DMS114 treated with DMSO at 0.1 percent for 48 hours (cell line): ENCODE data around the gene PAXIP1.

Experiments used
- DNase-seq: peaks from one replicate; lab custom pipeline; 2025; ENCODE audit not compliant: unreplicated experiment; lab: John Stamatoyannopoulos, UW

Gene PAXIP1

DNA sequence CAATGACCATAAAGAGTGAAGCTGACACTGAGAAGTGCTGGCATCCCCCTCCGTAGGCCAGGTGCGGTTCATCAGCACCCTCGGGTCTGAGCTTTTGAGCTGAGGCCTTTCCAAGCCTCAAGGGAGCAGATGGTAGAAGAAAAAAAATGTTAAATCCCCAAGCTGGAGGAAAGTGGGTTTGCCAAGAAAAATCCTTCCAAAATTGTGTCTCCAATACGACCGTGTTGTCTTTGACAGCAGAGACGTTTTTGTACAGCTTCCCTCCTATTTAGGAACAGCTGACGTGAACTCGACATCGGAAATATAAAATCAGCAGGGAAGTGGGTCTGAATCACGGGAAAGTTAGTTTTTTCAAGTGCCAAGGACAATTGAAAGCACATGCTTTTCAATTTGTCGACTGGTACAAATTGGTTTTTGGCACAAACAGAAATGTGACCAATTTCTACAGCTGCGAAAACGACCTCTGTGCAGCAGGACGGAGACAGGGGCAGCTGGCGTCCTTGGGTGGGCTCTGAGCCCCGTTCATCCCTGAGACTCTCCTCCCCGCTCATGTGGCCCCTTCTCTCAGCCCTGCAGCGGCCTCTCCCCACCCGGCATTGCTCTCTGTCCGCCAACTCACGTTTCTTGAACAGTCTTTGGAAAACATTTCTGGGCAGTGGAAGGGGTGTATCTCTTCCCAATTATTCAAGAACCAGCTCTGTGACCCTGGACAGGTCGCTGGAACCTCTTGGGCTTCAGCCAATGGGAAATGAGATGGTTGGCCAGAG lies 89.9 kb downstream of the PAXIP1 start:
- no peak for DNase-seq

DNA sequence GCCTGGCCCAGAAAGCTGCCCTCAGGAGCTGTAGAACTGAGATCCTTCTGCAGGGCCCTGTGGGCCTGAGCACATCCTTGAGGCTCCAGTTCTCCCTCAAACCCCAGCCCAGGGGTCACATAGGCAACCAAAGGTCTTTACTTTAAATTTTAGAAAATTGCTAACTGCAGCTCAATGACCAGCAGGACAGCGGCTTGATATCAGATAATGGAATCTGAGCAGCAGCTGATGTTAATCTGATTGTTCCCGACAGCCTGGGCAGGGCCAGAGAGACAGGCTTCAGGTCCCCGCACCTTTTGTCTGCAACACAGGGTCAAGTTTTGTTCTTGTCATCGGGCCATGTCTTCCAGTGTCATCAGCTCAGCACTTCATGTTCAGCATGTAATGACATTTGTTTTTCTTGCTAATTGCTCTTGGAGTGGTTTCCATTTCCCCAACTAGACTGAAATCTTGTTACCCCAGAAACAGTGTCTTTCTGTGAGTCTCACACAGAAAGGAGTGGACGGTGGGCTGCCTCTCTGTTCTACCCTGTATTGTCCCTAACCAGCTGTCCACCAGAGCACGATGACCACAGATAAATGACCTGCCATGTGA lies 91.0 kb downstream of the PAXIP1 start:
- DNase-seq = no peak

- DNase-seq = no peak
Observed at GRCh38 chr7:154911411-154911810, 91.5 kb downstream of the PAXIP1 start.

DNA sequence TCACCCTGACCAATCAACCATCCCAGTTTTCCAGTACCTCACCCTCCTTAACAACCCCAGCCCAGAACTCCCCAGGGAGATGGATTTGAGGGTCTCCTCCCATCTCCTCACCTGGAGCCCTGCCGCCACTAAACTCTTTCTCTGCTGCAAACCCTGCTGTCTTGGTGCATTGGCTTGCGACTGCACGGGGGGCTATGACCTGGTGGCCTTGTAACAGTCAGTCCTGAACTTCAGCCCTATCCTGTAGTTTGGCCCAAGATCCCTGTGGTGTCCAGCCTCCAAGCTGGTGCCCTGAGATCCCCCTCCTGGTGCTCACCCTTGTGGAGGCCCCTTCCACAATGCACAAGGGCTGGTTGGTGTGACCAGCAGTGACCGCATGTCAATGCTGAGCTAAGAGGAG lies 91.9 kb downstream of the PAXIP1 start:
- no peak for DNase-seq

- no peak for DNase-seq
Observed at GRCh38 chr7:154910125-154910524, 92.8 kb downstream of the PAXIP1 start.

DNA sequence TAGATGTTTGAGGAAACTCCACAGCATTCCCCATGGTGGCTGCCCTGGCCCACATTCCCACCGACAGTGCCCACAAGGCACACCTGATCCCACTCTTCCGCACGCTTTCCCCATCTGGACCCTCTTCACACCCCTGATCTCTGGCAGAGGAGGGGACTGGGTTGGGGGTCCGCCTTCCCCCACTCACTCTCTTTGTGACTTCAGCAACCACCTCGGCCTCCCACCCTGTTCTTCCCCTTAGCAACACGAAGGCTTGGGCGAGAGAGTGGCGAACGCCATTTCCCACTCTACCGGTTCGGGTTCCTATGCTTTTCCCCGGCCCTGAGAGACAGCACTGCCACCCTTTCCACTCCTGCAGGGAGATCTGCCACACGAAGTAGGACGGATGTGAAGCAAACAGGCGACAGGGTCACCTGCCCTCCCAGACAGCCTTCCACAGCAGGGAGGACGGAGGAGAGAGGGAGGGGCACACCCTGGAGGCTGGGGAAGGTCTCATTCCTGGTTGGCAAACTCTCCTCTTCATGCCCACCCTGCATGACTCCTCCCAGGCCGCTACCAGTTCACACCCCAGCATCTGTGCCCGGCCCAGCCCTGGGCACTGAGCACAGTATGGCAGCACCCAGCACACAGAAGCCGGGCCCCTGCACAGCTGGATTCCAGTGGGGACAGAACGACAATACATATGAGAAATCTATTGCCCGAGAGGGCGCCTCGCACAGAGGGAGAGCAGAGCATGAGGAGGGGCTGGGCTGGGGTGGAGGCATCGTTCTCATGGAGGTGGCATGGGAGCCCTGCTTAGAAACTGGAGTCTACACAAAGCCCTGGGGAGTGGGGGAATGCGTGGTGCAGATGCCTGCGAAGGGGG lies 93.5 kb downstream of the PAXIP1 start:
- DNase-seq = no peak

DNA sequence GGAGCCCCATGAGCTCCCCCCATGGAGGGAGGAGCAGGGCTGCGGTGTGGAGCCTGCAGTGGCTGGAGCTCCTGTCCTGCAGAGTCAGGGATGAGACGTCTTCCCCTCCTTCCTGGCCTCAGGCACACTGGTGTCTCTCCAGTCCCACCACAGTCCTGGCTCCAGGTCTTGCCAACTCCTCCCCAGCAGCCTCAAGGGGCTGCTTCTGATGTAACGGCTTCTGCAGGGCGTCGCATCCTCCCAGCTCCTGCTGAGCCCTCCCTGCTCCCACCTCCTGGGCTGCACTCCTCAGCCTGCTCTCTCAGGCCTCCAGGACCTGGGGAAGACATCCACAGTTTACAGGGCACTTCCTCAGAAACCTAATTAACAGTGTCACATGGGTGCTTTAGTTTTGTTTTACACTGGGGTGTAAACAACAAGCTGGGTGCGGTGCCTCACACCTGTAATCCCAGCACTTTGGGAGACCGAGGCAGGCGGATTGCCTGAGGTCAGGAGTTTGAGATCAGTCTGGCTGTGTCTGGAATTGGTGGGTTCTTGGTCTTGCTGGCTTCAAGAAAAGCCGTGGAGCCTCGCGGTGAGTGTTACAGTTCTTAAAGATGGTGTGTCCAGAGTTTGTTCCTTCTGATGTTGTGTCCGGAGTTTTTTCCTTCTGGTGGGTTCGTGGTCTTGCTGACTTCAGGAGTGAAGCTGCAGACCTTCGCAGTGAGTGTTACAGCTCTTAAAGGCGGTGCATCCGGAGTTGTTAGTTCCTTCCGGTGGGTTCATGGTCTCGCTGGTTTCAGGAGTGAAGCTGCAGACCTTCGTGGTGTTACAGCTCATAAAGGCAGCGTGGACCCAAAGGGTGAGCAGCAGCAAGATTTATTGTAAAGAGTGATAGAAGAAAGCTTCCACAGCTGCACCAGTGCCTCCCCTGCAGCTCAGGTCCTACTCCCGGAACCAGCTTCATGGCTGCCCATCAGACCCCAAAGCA lies 95.0 kb downstream of the PAXIP1 start:
- no peak for DNase-seq

DNA sequence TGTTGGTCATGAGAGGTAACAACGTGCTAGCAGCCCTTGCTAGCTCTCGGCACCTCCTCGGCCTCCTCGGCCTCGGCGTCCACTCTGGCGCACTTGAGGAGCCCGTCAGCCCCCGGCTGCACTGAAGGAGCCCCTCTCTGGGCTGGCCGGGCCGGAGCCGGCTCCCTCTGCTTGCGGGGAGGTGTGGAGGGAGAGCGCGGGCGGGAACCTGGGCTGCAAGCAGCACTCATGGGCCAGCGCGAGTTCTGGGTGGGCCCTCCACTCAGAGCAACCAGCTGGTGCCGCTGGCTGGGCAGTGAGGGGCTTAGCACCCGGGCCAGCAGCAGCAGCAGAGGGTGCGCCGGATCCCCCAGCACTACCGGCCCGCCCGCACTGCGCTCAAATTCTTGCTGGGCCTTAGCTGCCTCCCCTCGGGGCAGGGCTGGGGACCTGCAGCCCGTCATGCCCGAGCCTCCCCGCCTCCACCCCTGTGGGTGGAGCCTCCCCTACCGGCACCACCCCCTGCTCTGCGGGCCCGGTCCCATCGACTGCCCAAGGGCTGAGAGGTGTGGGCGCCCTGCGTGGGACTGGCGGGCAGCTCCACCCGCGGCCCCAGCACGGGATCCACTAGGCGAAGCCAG lies 96.1 kb downstream of the PAXIP1 start:
- no peak for DNase-seq

GRCh38 chr7:154906201-154906600 lies 96.7 kb downstream of the PAXIP1 start:
- DNase-seq = no peak

DNA sequence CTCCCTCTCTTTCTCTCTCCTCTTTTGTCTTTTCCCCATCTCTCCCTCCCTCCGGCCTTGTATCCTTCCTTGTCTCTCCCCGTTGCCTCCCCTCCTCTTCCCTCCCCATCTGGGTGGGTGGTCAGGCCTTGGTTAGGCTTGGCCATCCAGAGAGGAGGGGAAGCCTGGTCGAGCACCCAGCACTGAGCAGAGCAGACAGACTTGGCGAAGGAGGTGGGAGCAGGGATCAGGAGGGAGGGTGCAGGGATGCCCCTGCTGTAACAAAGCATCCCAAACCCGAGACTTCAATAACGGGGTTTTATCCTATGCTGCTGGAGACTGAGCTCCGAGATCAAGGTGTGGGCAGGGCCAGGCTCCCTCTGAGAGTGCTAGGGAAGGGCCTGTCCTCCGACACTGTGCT lies 97.3 kb downstream of the PAXIP1 start:
- no peak for DNase-seq

GRCh38 chr7:154905146-154905545 lies 97.8 kb downstream of the PAXIP1 start:
- DNase-seq = no peak

DNA sequence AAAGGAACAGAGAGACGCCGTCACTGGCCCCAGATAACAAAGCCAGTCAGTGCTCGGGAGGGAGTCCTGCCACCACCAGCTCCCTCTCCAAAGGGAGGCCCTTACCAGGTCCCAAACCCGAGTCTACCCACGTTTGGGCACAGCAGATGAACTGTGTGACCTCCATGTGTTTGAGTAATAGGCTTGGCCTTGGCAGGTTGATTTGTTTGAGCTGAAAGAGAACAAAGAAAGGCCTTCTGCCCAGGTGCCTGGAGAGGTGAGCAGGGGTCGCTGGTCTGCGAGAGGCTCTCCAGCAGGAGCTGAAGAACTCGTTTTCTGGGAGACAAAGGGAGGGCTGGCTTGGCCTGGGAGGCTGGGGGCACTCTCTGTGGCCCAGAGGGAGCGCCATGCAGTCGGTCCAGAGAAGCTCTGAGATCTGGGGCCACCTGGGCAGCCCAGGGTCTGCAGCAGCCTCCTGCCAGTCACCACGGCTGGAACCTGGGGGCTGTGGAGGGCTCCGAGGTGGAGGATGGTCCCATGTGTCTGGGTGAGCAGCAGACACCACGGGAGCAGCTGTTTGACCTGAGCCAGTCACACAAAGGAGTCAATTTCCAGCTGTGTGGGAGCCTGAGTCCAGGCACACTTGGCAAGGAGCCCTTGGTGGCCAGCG lies 99.7 kb downstream of the PAXIP1 start:
- no peak for DNase-seq

DNA sequence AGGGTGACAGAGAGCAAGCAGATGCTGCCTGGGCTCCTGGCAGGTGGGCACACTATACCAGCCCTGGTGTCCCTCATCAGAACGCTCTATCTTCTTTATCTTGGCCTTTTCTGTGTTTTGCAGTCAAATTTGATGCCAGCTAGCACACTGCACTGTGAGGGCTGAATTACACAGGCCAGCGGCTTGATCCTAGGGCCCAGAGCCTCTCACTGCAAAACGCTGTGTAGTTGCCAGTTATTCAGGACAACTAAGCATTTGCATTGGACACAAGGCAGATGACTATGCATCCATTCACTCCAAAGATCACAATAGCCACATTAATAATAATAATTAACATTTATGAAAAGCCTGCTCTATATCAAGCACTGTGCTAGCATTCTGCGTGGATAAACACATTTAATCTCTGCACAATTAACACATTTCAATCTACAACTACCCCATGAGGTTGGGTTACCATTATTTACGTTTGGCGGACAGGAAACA lies 100.3 kb downstream of the PAXIP1 start:
- DNase-seq = no peak

DNA sequence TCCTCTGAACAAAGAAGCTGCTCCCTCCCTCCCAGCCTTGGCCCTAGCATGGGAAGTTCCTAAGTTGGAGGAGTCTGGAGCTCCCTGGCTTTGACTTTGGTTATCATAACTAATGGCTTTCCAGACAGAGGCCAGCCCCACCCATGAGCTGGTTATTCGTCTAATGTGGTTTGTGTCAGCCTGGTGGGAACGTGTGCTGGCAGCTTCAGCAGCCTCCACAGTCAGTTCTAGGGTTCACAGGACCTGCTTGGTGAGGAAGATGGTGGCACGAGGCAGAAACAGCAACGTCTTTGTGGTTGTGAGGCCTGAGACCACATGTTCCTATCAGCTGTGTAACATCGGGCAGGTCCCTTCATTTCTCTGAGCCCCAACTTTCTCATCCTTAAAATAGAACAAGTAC lies 103.1 kb downstream of the PAXIP1 start:
- DNase-seq = no peak

DNA sequence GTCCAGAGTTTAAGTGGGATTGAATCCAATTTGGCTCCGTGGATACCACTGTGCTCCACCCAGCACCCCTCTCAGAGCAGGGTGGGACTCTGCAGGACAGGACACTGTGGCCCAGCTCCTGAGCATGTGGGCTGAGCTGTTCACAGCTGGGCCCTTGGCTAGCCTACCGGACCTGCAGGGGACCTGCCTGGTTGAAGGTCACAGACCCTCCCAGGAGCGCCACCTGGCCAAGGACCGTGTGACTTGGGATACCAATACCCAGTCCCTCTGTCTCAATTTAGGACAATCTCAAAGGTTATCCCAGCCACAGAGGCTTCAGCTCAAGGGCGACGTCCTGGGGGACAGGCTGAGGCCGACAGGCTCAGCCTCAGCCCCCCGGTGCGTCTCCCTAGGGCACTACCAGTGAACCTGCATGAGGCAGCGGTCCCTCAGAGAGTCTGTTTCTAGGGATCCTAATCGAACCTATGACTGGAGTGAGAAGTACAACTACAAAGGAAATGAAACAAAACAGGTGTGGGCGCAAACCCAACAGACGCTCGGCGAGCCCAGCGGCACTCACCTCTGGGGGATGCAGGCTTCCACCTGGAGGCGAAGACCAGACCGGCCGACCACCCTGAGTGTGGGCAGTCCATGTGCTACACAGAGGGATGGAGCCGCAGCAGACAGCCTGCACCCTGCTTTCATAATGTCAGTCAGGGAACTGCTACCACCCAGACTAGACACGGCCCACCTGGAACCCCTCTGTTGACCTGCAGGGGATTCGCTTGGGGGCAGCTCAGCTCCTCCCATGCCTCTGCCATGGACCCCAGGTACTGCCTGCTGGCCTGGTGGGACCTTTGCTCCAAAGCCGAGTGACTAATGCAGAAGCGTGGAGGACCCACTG lies 103.7 kb downstream of the PAXIP1 start:
- DNase-seq = no peak

- DNase-seq = no peak
Observed at GRCh38 chr7:154896076-154896475, 106.8 kb downstream of the PAXIP1 start.
